Upper lobe of right lung (tissue), 1 donor: ENCODE data around the gene RFNG. TPM values are rescaled to one million over a fixed set of nuclear protein-coding genes. Genes with fewer than 3 reads are reported as not detected.
A peak's percentile ranks its signal among the peaks of the same experiment; 100 is the strongest.

Source experiments
- ATAC-seq: fragments of 200-7000 bp; cut with Tn5 transposase; one replicate; pipeline ENCODE4 v1.9.1; 2020; ENCODE audit warnings: mild to moderate bottlenecking, moderate library complexity
- DNase-seq: peaks from one replicate; pipeline ENCODE4 v3.0.0-alpha.2; 2020
- H3K27ac ChIP-seq: fragments of 200-600 bp; one replicate; pipeline ENCODE4 v1.8.0; 2022
- H3K27me3 ChIP-seq: fragments of 200-600 bp; one replicate; pipeline ENCODE4 v1.8.0; 2022; ENCODE audit warnings: mild to moderate bottlenecking
- H3K36me3 ChIP-seq: fragments of 200-600 bp; one replicate; pipeline ENCODE4 v1.8.0; 2022
- H3K4me1 ChIP-seq: fragments of 200-600 bp; one replicate; pipeline ENCODE4 v1.8.0; 2022
- H3K4me3 ChIP-seq: fragments of 200-600 bp; one replicate; pipeline ENCODE4 v1.8.0; 2022; ENCODE audit warnings: mild to moderate bottlenecking
- H3K9me3 ChIP-seq: fragments of 200-600 bp; one replicate; pipeline ENCODE4 v1.8.0; 2022
- CTCF ChIP-seq: fragments of 200-600 bp; IDR thresholded peaks from one replicate; pipeline ENCODE4 v1.8.0; 2022; ENCODE audit warnings: antibody characterized with exemption
- intact Hi-C: fragments of 100-400 bp; cut with DNase I; formaldehyde crosslinking; loops from one replicate; pipeline ENCODE4 v1.11.0; 2022
- total RNA-seq: library from RNA; stranded (reverse); fragmentation: NEBNext Ultra II Directional; extraction: Animal tissue kit (Norgen Biotek cat#: 25700); gene quantifications from one replicate; pipeline ENCODE4 v1.2.1, GENCODE V29; 2021
- donor health status: DM: no; HTN: yes; CAD: no; lungs with severe emphysema.

The RFNG gene
- total RNA-seq, 1 donor from 2014 or later = 38.5 TPM

GRCh38 chr17:82065638-82066303, 14.2 kb upstream of the RFNG start, which contains the start of gene DUS1L:
Gene DUS1L, minus strand, starts transcription at chr17:82065804. Its CDS starts 745 bp downstream, at chr17:82065059.
- Histone ChIP-seq H3K4me3 (peak within 1 kb of the TSS; percentile 94), H3K27me3 (no peaks in the 10 kb centered on the region), H3K9me3 (no peaks in the 10 kb centered on the region), H3K4me1 (peaks cover 15% of the 10 kb centered on the region), H3K36me3 (peaks cover 17% of the 10 kb centered on the region), H3K27ac (peak within 1 kb of the TSS; percentile 88)
- no peak for TF ChIP-seq CTCF
- DNase-seq (peak; percentile 87), ATAC-seq (peak; percentile 91)
- intact Hi-C loops = no loop called here

- Histone ChIP-seq H3K27ac (peak overlapping the region; percentile 88), H3K36me3 (peaks cover 22% of the 10 kb centered on the region), H3K4me1 (peaks cover 15% of the 10 kb centered on the region), H3K27me3 (no peaks in the 10 kb centered on the region), H3K4me3 (peak overlapping the region; percentile 94), H3K9me3 (no peaks in the 10 kb centered on the region)
- intact Hi-C loops = no loop called here
- TF ChIP-seq CTCF = no peak
- DNase-seq (no peak), ATAC-seq (peak; percentile 22)
These were observed 13.6 kb upstream of the RFNG start for GRCh38 chr17:82065193-82065637.

- Histone ChIP-seq H3K4me3 (peak overlapping the region; percentile 94), H3K36me3 (peaks cover 28% of the 10 kb centered on the region), H3K27ac (peak overlapping the region; percentile 88), H3K4me1 (peaks cover 15% of the 10 kb centered on the region), H3K27me3 (no peaks in the 10 kb centered on the region), H3K9me3 (no peaks in the 10 kb centered on the region)
- ATAC-seq = peak; percentile 40
- intact Hi-C loops = no loop called here
- DNase-seq = no peak
- TF ChIP-seq CTCF = no peak
These were observed 13.0 kb upstream of the RFNG start for GRCh38 chr17:82064433-82065192.

- intact Hi-C loops = no loop called here
- Histone ChIP-seq H3K36me3 (peaks cover 34% of the 10 kb centered on the region), H3K27ac (no peak overlapping the region), H3K4me3 (no peak overlapping the region), H3K27me3 (no peaks in the 10 kb centered on the region), H3K9me3 (no peaks in the 10 kb centered on the region), H3K4me1 (peaks cover 15% of the 10 kb centered on the region)
- no peak for DNase-seq
- TF ChIP-seq CTCF = no peak
- no peak for ATAC-seq
These were observed 12.1 kb upstream of the RFNG start for GRCh38 chr17:82063424-82064415.

- no peak for ATAC-seq
- intact Hi-C loops = no loop called here
- Histone ChIP-seq H3K9me3 (no peaks in the 10 kb centered on the region), H3K27ac (no peak overlapping the region), H3K4me3 (no peak overlapping the region), H3K4me1 (peaks cover 15% of the 10 kb centered on the region), H3K27me3 (no peaks in the 10 kb centered on the region), H3K36me3 (peaks cover 39% of the 10 kb centered on the region)
- DNase-seq = no peak
- no peak for TF ChIP-seq CTCF
These were observed 11.4 kb upstream of the RFNG start for GRCh38 chr17:82062984-82063368.
